SU-DHL-6 (cell line): ENCODE measurements around the gene CPED1.

ENCODE experiments used
- H2AFZ ChIP-seq: fragments of 200-600 bp; sonication (generic); 2 replicates; pipeline ENCODE4 v1.6.1; 2014; ENCODE audit warnings: low read depth, mild to moderate bottlenecking, moderate library complexity, mixed read lengths, antibody characterized with exemption, low read length; ENCODE audit not compliant: severe bottlenecking
- H3F3A ChIP-seq: fragments of 200-600 bp; shearing (Covaris generic); 2 replicates; pipeline ENCODE4 v1.6.0; 2016; ENCODE audit warnings: antibody characterized with exemption, mild to moderate bottlenecking; ENCODE audit not compliant: insufficient read depth
- H3K27ac ChIP-seq: fragments of 200-600 bp; sonication (generic); 2 replicates; pipeline ENCODE4 v1.5.1; 2016; ENCODE audit warnings: low read depth, mild to moderate bottlenecking, low read length, moderate library complexity, mixed read lengths
- H3K27me3 ChIP-seq: fragments of 200-600 bp; sonication (generic), shearing (Covaris generic); 2 replicates; pipeline ENCODE4 v1.6.0; 2014; ENCODE audit warnings: mild to moderate bottlenecking, low read length
- H3K36me3 ChIP-seq: fragments of 200-600 bp; sonication (generic); 2 replicates; pipeline ENCODE4 v1.6.1; 2014; ENCODE audit warnings: mild to moderate bottlenecking, low read length, mixed read lengths
- H3K4me2 ChIP-seq: fragments of 300-600, 200-600 bp; shearing (Covaris generic), sonication (generic); 2 replicates; pipeline ENCODE4 v1.6.0; 2014; ENCODE audit warnings: low read length, low read depth, mild to moderate bottlenecking; ENCODE audit not compliant: poor library complexity, severe bottlenecking
- H3K4me3 ChIP-seq: fragments of 200-600 bp; sonication (generic); 2 replicates; pipeline ENCODE4 v1.5.1; 2014; ENCODE audit warnings: antibody characterized with exemption, low read length, mild to moderate bottlenecking, mixed read lengths; ENCODE audit not compliant: insufficient read depth, poor library complexity, severe bottlenecking
- H3K79me2 ChIP-seq: fragments of 200-600 bp; sonication (generic); 2 replicates; pipeline ENCODE4 v1.6.1; 2014; ENCODE audit warnings: mild to moderate bottlenecking, low read length, moderate library complexity; ENCODE audit not compliant: insufficient read depth
- H3K9ac ChIP-seq: fragments of 200-600 bp; sonication (generic); 2 replicates; pipeline ENCODE4 v1.7.0; 2014; ENCODE audit warnings: mild to moderate bottlenecking, low read length
- H3K9me2 ChIP-seq: fragments of 200-600 bp; sonication (generic); replicated peaks from 2 replicates; pipeline ENCODE4 v1.6.1; 2014; ENCODE audit warnings: low read length; ENCODE audit not compliant: insufficient read depth
- H3K9me3 ChIP-seq: fragments of 200-600 bp; sonication (generic); 2 replicates; pipeline ENCODE4 v1.6.1; 2014; ENCODE audit warnings: low read length, mixed read lengths; ENCODE audit not compliant: insufficient read depth
- H4K20me1 ChIP-seq: fragments of 200-600 bp; sonication (generic); 2 replicates; pipeline ENCODE4 v1.6.1; 2014; ENCODE audit warnings: low read depth, mild to moderate bottlenecking, antibody characterized with exemption, low read length, moderate library complexity, mixed read lengths
- EZH2phosphoT487 ChIP-seq: fragments of 200-600 bp; sonication (generic), shearing (Covaris generic); conservative IDR thresholded peaks from 2 replicates; pipeline ENCODE4 v1.6.1; 2018; ENCODE audit warnings: mild to moderate bottlenecking, antibody characterized with exemption, low read length, moderate library complexity, mixed read lengths
- TF ChIP-seq, protein P1 (sequence below): fragments of 200-600 bp; sonication (generic); IDR thresholded peaks from one replicate; pipeline ENCODE4 v1.5.1; 2017; ENCODE audit warnings: antibody characterized with exemption, mild to moderate bottlenecking, low read length, moderate library complexity; ENCODE audit not compliant: insufficient read depth, poor library complexity, severe bottlenecking

CPED1 gene

DNA sequence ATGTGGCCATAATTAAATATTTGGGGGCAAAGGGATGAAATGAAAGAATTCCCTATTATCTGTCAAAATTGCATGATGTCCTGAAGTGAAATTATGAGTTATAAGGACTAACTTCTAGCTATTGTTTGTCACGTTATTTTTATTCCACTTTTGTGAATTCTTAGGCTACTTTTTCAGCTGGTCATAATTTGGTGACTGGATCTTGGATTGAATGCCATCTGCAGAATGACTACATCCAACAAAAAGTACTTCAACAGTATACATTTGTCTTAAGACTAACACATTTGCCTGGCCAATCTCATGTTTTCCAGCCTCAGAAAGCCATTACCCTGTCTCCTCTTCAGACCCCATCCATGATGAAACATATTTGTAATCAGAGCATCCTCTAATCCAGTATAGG is 292.1 kb downstream of the CPED1 start:
- Histone ChIP-seq H3K27me3 (no peaks in the 10 kb centered on the region), H2AFZ (no peak overlapping the region), H3K9me2 (no peaks in the 10 kb centered on the region), H3F3A (no peaks in the 10 kb centered on the region), H3K36me3 (no peaks in the 10 kb centered on the region), H3K9ac (no peak overlapping the region), H3K4me3 (no peak overlapping the region), H3K9me3 (no peaks in the 10 kb centered on the region), H3K4me2 (no peak overlapping the region), H3K79me2 (no peaks in the 10 kb centered on the region), H3K27ac (no peak overlapping the region), H4K20me1 (no peaks in the 10 kb centered on the region)
- TF ChIP-seq, protein P1, sequence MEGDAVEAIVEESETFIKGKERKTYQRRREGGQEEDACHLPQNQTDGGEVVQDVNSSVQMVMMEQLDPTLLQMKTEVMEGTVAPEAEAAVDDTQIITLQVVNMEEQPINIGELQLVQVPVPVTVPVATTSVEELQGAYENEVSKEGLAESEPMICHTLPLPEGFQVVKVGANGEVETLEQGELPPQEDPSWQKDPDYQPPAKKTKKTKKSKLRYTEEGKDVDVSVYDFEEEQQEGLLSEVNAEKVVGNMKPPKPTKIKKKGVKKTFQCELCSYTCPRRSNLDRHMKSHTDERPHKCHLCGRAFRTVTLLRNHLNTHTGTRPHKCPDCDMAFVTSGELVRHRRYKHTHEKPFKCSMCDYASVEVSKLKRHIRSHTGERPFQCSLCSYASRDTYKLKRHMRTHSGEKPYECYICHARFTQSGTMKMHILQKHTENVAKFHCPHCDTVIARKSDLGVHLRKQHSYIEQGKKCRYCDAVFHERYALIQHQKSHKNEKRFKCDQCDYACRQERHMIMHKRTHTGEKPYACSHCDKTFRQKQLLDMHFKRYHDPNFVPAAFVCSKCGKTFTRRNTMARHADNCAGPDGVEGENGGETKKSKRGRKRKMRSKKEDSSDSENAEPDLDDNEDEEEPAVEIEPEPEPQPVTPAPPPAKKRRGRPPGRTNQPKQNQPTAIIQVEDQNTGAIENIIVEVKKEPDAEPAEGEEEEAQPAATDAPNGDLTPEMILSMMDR: no peak
- no peak for TF ChIP-seq EZH2phosphoT487

DNA sequence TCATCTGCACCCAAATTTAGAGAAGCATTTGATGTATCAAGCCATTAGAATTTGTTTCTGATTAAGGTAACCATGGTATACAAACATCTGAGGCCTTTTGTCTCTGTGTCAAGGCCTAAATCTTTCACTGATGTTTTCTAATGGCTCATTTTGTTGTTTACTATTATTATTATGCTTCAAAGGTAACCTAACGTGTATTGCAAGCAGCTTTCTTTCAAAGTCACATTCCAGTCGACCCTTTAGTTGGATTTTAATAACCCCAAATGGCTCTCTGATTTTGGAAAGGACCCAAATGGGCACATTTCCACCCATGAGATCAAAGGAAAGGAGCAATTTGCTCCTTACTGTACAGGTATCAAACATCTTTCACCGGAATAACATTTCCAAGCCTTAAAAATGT is 293.6 kb downstream of the CPED1 start:
- Histone ChIP-seq H3K9me3 (0 out of 2 replicates have a peak, but pooled peaks cover 4% of the 10 kb centered on the region), H3K9ac (no peak overlapping the region), H3K4me3 (no peak overlapping the region), H3K36me3 (no peaks in the 10 kb centered on the region), H3K9me2 (no peaks in the 10 kb centered on the region), H2AFZ (no peak overlapping the region), H4K20me1 (no peaks in the 10 kb centered on the region), H3K27me3 (no peaks in the 10 kb centered on the region), H3K27ac (no peak overlapping the region), H3K4me2 (no peak overlapping the region), H3K79me2 (no peaks in the 10 kb centered on the region), H3F3A (no peaks in the 10 kb centered on the region)
- TF ChIP-seq EZH2phosphoT487: no peak
- TF ChIP-seq, protein P1: no peak

DNA sequence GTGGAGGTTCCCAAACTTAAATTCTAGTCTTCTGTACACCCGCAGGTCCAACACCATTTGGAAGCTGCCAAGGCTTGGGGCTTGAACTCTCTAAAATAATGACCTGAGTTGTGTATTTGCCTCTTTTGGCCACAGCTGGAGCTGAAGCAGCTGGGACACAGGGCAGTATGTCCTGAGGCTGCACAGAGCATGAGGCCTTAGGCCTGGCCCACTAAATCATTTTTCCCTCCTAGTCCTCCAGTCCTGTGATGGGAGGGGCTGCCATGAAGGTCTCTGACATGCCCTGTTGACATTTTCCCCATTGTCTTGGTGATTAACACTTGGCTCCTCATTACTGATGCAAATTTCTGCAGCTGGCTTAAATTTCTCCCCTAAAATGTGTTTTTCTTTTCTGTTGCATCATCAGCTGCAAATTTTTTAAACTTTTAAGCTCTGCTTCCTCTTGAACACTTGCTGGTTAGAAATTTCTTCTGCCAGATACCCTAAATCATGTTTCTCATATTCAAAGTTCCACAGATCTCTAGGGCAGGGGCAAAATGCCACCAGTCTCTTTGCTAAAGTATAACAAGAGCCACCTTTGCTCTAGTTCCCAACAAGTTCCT is 296.7 kb downstream of the CPED1 start:
- H4K20me1 ChIP-seq: no peaks in the 10 kb centered on the region
- H3K9me2 ChIP-seq: no peaks in the 10 kb centered on the region
- no peak overlapping the region for H3K4me2 ChIP-seq
- H3F3A ChIP-seq: no peaks in the 10 kb centered on the region
- no peak overlapping the region for H3K27ac ChIP-seq
- 0 out of 2 replicates have a peak, but pooled peaks cover 4% of the 10 kb centered on the region for H3K9me3 ChIP-seq
- H3K27me3 ChIP-seq: no peaks in the 10 kb centered on the region
- no peak overlapping the region for H2AFZ ChIP-seq
- H3K9ac ChIP-seq: no peak overlapping the region
- TF ChIP-seq, protein P1: no peak
- no peak for TF ChIP-seq EZH2phosphoT487
- H3K4me3 ChIP-seq: no peak overlapping the region
- H3K79me2 ChIP-seq: no peaks in the 10 kb centered on the region
- H3K36me3 ChIP-seq: no peaks in the 10 kb centered on the region
